Measurements from ENCODE around the gene ZNF532.
"Not testable (repeated sequence)": the region's sequence is repeated elsewhere in the genome, so short reads cannot be mapped to it uniquely, and the experiment has no call there.

ZNF532 gene

GRCh38 chr18:58820251-58820650, 44.4 kb upstream of the ZNF532 start:
- Histone ChIP-seq H3K4me3 (ENCODE audit: low read depth, low read length, poor library complexity, severe bottlenecking) (no peak overlapping the region), H3K27ac (ENCODE audit: low read depth, low read length, poor library complexity, severe bottlenecking) (no peak overlapping the region), H3F3A (ENCODE audit: insufficient read depth, low read length) (no peaks in the 10 kb centered on the region), H3K36me3 (ENCODE audit: insufficient read depth, low read length) (no peaks in the 10 kb centered on the region), H2AFZ (ENCODE audit: low read length) (no peak overlapping the region), H4K20me1 (ENCODE audit: insufficient read depth, low read length) (no peaks in the 10 kb centered on the region), H3K79me2 (ENCODE audit: insufficient read depth, low read length) (no peaks in the 10 kb centered on the region), H3K27me3 (ENCODE audit: insufficient read depth, low read length) (no peaks in the 10 kb centered on the region; the same call in 1 of the 2 replicates), H3K9me2 (ENCODE audit: low read depth, low read length) (no peaks in the 10 kb centered on the region), H3K9ac (ENCODE audit: low read length) (no peak overlapping the region), H3K4me1 (ENCODE audit: insufficient read depth, low read length, severe bottlenecking) (peaks cover 11% of the 10 kb centered on the region), H3K9me3 (ENCODE audit: low read length) (no peaks in the 10 kb centered on the region), H3K4me2 (ENCODE audit: low read length) (no peak overlapping the region)
- TF ChIP-seq CTCF (IDR thresholded peaks at IDR 0.05; ENCODE audit: low read length), result no peak
- no peak for TF ChIP-seq EZH2 (IDR thresholded peaks at IDR 0.05; ENCODE audit: borderline replicate concordance, low read length)

GRCh38 chr18:58822944-58823343, 41.7 kb upstream of the ZNF532 start:
- Histone ChIP-seq H3K79me2 (ENCODE audit: insufficient read depth, low read length) (no peaks in the 10 kb centered on the region), H3K36me3 (ENCODE audit: insufficient read depth, low read length) (no peaks in the 10 kb centered on the region; the same call in 1 of the 2 replicates), H3K9ac (ENCODE audit: low read length) (no peak overlapping the region), H3K9me2 (ENCODE audit: low read depth, low read length) (no peaks in the 10 kb centered on the region), H3K27me3 (ENCODE audit: insufficient read depth, low read length) (no peaks in the 10 kb centered on the region; the same call in 1 of the 2 replicates), H4K20me1 (ENCODE audit: insufficient read depth, low read length) (no peaks in the 10 kb centered on the region), H3K9me3 (ENCODE audit: low read length) (no peaks in the 10 kb centered on the region), H2AFZ (ENCODE audit: low read length) (no peak overlapping the region), H3F3A (ENCODE audit: insufficient read depth, low read length) (no peaks in the 10 kb centered on the region), H3K27ac (ENCODE audit: low read depth, low read length, poor library complexity, severe bottlenecking) (no peak overlapping the region), H3K4me3 (ENCODE audit: low read depth, low read length, poor library complexity, severe bottlenecking) (no peak overlapping the region), H3K4me1 (ENCODE audit: insufficient read depth, low read length, severe bottlenecking) (peaks cover 11% of the 10 kb centered on the region), H3K4me2 (ENCODE audit: low read length) (no peak overlapping the region)
- TF ChIP-seq EZH2 (IDR thresholded peaks at IDR 0.05; ENCODE audit: borderline replicate concordance, low read length), result no peak
- TF ChIP-seq CTCF (IDR thresholded peaks at IDR 0.05; ENCODE audit: low read length), result no peak

- Histone ChIP-seq H3F3A (ENCODE audit: insufficient read depth, low read length) (no peaks in the 10 kb centered on the region), H3K9ac (ENCODE audit: low read length) (no peak overlapping the region), H3K27ac (ENCODE audit: low read depth, low read length, poor library complexity, severe bottlenecking) (no peak overlapping the region), H3K4me3 (ENCODE audit: low read depth, low read length, poor library complexity, severe bottlenecking) (no peak overlapping the region), H3K4me1 (ENCODE audit: insufficient read depth, low read length, severe bottlenecking) (peaks cover 11% of the 10 kb centered on the region), H4K20me1 (ENCODE audit: insufficient read depth, low read length) (no peaks in the 10 kb centered on the region), H3K4me2 (ENCODE audit: low read length) (no peak overlapping the region), H3K9me3 (ENCODE audit: low read length) (no peaks in the 10 kb centered on the region), H3K27me3 (ENCODE audit: insufficient read depth, low read length) (no peaks in the 10 kb centered on the region; the same call in 1 of the 2 replicates), H3K79me2 (ENCODE audit: insufficient read depth, low read length) (no peaks in the 10 kb centered on the region), H2AFZ (ENCODE audit: low read length) (no peak overlapping the region), H3K9me2 (ENCODE audit: low read depth, low read length) (no peaks in the 10 kb centered on the region), H3K36me3 (ENCODE audit: insufficient read depth, low read length) (no peaks in the 10 kb centered on the region; the same call in 1 of the 2 replicates)
- TF ChIP-seq EZH2 (IDR thresholded peaks at IDR 0.05; ENCODE audit: borderline replicate concordance, low read length) (no peak), CTCF (IDR thresholded peaks at IDR 0.05; ENCODE audit: low read length) (no peak)
Observed at GRCh38 chr18:58823412-58823811, 41.3 kb upstream of the ZNF532 start.

- not testable (repeated sequence) for H3K79me2 ChIP-seq (ENCODE audit: insufficient read depth, low read length); H3K4me1 ChIP-seq (ENCODE audit: insufficient read depth, low read length, severe bottlenecking); H3K36me3 ChIP-seq (ENCODE audit: insufficient read depth, low read length); H3K27ac ChIP-seq (ENCODE audit: low read depth, low read length, poor library complexity, severe bottlenecking); H3K9ac ChIP-seq (ENCODE audit: low read length); H3K4me3 ChIP-seq (ENCODE audit: low read depth, low read length, poor library complexity, severe bottlenecking); H3K9me2 ChIP-seq (ENCODE audit: low read depth, low read length); H3K9me3 ChIP-seq (ENCODE audit: low read length); H3K4me2 ChIP-seq (ENCODE audit: low read length); H3F3A ChIP-seq (ENCODE audit: insufficient read depth, low read length); H3K27me3 ChIP-seq (ENCODE audit: insufficient read depth, low read length); H4K20me1 ChIP-seq (ENCODE audit: insufficient read depth, low read length); H2AFZ ChIP-seq (ENCODE audit: low read length)
Observed at GRCh38 chr18:58826926-58827325, 37.8 kb upstream of the ZNF532 start.

Measured in OCI-LY1 (cell line).